H1 (cell line): Measurements from ENCODE around the gene LPP. TPM values are rescaled to one million over a fixed set of nuclear protein-coding genes. Genes with fewer than 3 reads are reported as not detected.
A peak's percentile ranks its signal among the peaks of the same experiment; 100 is the strongest.

Experiments
- CTCF ChIA-PET: fragments of 300-600 bp; sonication (Branson Sonifier 250); formaldehyde crosslinking; loops from one replicate; lab custom pipeline; 2021; ENCODE audit not compliant: partially characterized antibody; lab: Charles Lee
- POLR2A ChIA-PET: fragments of 300-600 bp; sonication (Branson Sonifier 250); formaldehyde crosslinking; loops from one replicate; lab custom pipeline; 2021; ENCODE audit warnings: inconsistent platforms; ENCODE audit not compliant: partially characterized antibody; lab: Charles Lee
- DNase-seq, 2 experiments: peaks; one replicate each; pipeline versions ENCODE4 v3.0.0 to v3.0.0-alpha.2; 2010 to 2022; ENCODE audit warnings: low spot score in 2 of 2, low read depth in 1 of 2, mixed read lengths in 1 of 2
- FAIRE-seq: peaks from 2 replicates; lab custom pipeline; 2011; peaks lifted over from hg19 to GRCh38; lab: Jason Lieb, UNC
- H2AFZ ChIP-seq: 2 replicates; pipeline ENCODE4 v1.8.1; 2012; ENCODE audit warnings: low read length, inconsistent platforms
- H2AK5ac ChIP-seq: 2 replicates; pipeline ENCODE4 v1.6.1; 2013; ENCODE audit warnings: low read depth, low read length
- H2BK120ac ChIP-seq: replicated peaks from 2 replicates; pipeline ENCODE3; 2013; ENCODE audit warnings: low read depth, low read length, inconsistent platforms
- H2BK12ac ChIP-seq: 2 replicates; pipeline ENCODE4 v1.6.1; 2013; ENCODE audit warnings: low read depth, low read length
- H2BK15ac ChIP-seq: 2 replicates; pipeline ENCODE4 v1.6.1; 2013; ENCODE audit warnings: low read length
- H2BK20ac ChIP-seq: 2 replicates; pipeline ENCODE4 v1.6.1; 2013; ENCODE audit warnings: low read length
- H2BK5ac ChIP-seq: 2 replicates; pipeline ENCODE4 v1.6.1; 2013; ENCODE audit warnings: low read depth, low read length
- H3K14ac ChIP-seq: 2 replicates; pipeline ENCODE4 v1.6.1; 2013; ENCODE audit warnings: inconsistent platforms; ENCODE audit not compliant: insufficient read length
- H3K18ac ChIP-seq: 2 replicates; pipeline ENCODE4 v1.6.1; 2013; ENCODE audit warnings: low read length; ENCODE audit errors: extremely low read depth
- H3K23ac ChIP-seq: 2 replicates; pipeline ENCODE4 v1.6.1; 2013; ENCODE audit warnings: inconsistent platforms; ENCODE audit not compliant: insufficient read length
- H3K23me2 ChIP-seq: 2 replicates; pipeline ENCODE4 v1.6.1; 2013; ENCODE audit warnings: low read depth, low read length
- H3K27ac ChIP-seq: 2 replicates; pipeline ENCODE4 v1.6.1; 2011; ENCODE audit warnings: low read depth, low read length, inconsistent platforms
- H3K27me3 ChIP-seq, 4 experiments: replicated peaks in 1 of 4; 1 replicate in 1 of 4; 2 replicates in 3 of 4; pipeline versions ENCODE4 v1.6.1 to v1.8.1; 2011 to 2013; ENCODE audit warnings: low read length in 3 of 4, mild to moderate bottlenecking in 3 of 4, inconsistent platforms in 2 of 4, mixed read lengths in 2 of 4, moderate library complexity in 1 of 4; ENCODE audit not compliant: control insufficient read depth in 3 of 4, insufficient read depth in 3 of 4; ENCODE audit errors: extremely low read depth in 1 of 4
- H3K36me3 ChIP-seq, 4 experiments: 2 replicates each; pipeline versions ENCODE4 v1.6.1 to v1.8.1; 2011 to 2013; ENCODE audit warnings: mild to moderate bottlenecking in 4 of 4, low read length in 3 of 4, moderate library complexity in 2 of 4, control low read depth in 1 of 4, inconsistent platforms in 1 of 4; ENCODE audit not compliant: insufficient read depth in 4 of 4, control insufficient read depth in 2 of 4
- H3K4ac ChIP-seq: replicated peaks from 2 replicates; pipeline ENCODE3; 2013; ENCODE audit warnings: low read length, low read depth, mixed read lengths, inconsistent platforms; ENCODE audit not compliant: insufficient read length
- H3K4me1 ChIP-seq, 4 experiments: replicated peaks in 1 of 4; 1 replicate in 1 of 4; 2 replicates in 3 of 4; pipeline versions ENCODE4 v1.6.1 to v1.8.1; 2011 to 2013; ENCODE audit warnings: low read length in 3 of 4, inconsistent platforms in 2 of 4, mixed read lengths in 1 of 4; ENCODE audit not compliant: insufficient read depth in 4 of 4, control insufficient read depth in 3 of 4
- H3K4me2 ChIP-seq, 2 experiments: 2 replicates each; pipeline versions ENCODE4 v1.6.1 to v1.8.1; 2011 to 2013; ENCODE audit warnings: low read depth in 2 of 2, low read length in 2 of 2, control low read depth in 1 of 2, inconsistent platforms in 1 of 2, mild to moderate bottlenecking in 1 of 2; ENCODE audit not compliant: insufficient read depth in 1 of 2
- H3K4me3 ChIP-seq, 4 experiments: fragments of 200-600, 300-600 bp in 1 of 4; sonication (generic), shearing (Covaris generic), sonication (Bioruptor Twin) in 1 of 4; 2 replicates each; pipeline versions ENCODE4 v1.5.1 to v1.8.1; 2011 to 2016; ENCODE audit warnings: low read length in 4 of 4, low read depth in 3 of 4, control low read depth in 2 of 4, inconsistent platforms in 2 of 4, mild to moderate bottlenecking in 2 of 4, mixed read lengths in 1 of 4, moderate library complexity in 1 of 4; ENCODE audit not compliant: insufficient read depth in 2 of 4; ENCODE audit errors: extremely low read depth in 1 of 4
- H3K56ac ChIP-seq: replicated peaks from 2 replicates; pipeline ENCODE3; 2013; ENCODE audit warnings: low read depth, mild to moderate bottlenecking, mixed read lengths, low read length, inconsistent platforms; ENCODE audit not compliant: insufficient read length
- H3K79me1 ChIP-seq: 2 replicates; pipeline ENCODE4 v1.6.1; 2013; ENCODE audit warnings: low read depth, low read length, control low read depth
- H3K79me2 ChIP-seq, 2 experiments: 2 replicates each; pipeline versions ENCODE4 v1.6.1 to v1.8.1; 2012 to 2013; ENCODE audit warnings: low read length in 2 of 2, mild to moderate bottlenecking in 2 of 2, inconsistent platforms in 1 of 2; ENCODE audit not compliant: insufficient read depth in 2 of 2, control insufficient read depth in 1 of 2
- H3K9ac ChIP-seq, 4 experiments: replicated peaks in 1 of 4; 1 replicate in 1 of 4; 2 replicates in 3 of 4; pipeline versions ENCODE4 v1.6.1 to v1.8.1; 2011 to 2013; ENCODE audit warnings: low read depth in 3 of 4, low read length in 3 of 4, control low read depth in 2 of 4, mild to moderate bottlenecking in 2 of 4, moderate library complexity in 2 of 4, inconsistent platforms in 1 of 4; ENCODE audit errors: extremely low read depth in 1 of 4
- H3K9me3 ChIP-seq, 2 experiments: 2 replicates each; pipeline versions ENCODE4 v1.6.1 to v1.8.1; 2012 to 2013; ENCODE audit warnings: mild to moderate bottlenecking in 2 of 2, moderate library complexity in 2 of 2, control low read depth in 1 of 2, inconsistent platforms in 1 of 2, low read depth in 1 of 2, low read length in 1 of 2, mixed read lengths in 1 of 2; ENCODE audit not compliant: insufficient read depth in 2 of 2
- H4K20me1 ChIP-seq, 2 experiments: replicated peaks in 1 of 2; 2 replicates each; pipeline versions ENCODE3 to v1.8.1; 2011 to 2013; ENCODE audit warnings: inconsistent platforms in 2 of 2, low read length in 2 of 2, mild to moderate bottlenecking in 1 of 2; ENCODE audit not compliant: insufficient read depth in 2 of 2, control insufficient read depth in 1 of 2
- H4K5ac ChIP-seq: 2 replicates; pipeline ENCODE4 v1.6.1; 2013; ENCODE audit warnings: low read length, low read depth, mixed read lengths, inconsistent platforms; ENCODE audit not compliant: insufficient read length
- H4K8ac ChIP-seq: 2 replicates; pipeline ENCODE4 v1.8.0; 2013; ENCODE audit warnings: mild to moderate bottlenecking, moderate library complexity, low read length, inconsistent platforms; ENCODE audit not compliant: insufficient read depth; ENCODE audit errors: extremely low read depth
- H4K91ac ChIP-seq: replicated peaks from 2 replicates; pipeline ENCODE3; 2013; ENCODE audit warnings: low read length, mixed read lengths, inconsistent platforms; ENCODE audit not compliant: insufficient read length
- CHD2 ChIP-seq: IDR thresholded peaks from 2 replicates; pipeline ENCODE4 v1.6.1; 2012; ENCODE audit warnings: low read length, improper control_type of control experiment
- TBP ChIP-seq: IDR thresholded peaks from 2 replicates; pipeline ENCODE4 v1.6.1; 2011; ENCODE audit warnings: low read depth, low read length, improper control_type of control experiment
- WGBS, 2 experiments: shearing (Covaris generic) in 1 of 2; methylation state at CpG; one replicate each; pipeline versions ENCODE4 v1.1.6 to v1.1.7; 2013 to 2015; ENCODE audit warnings: low lambda C conversion rate in 2 of 2, mixed read lengths in 2 of 2, inconsistent platforms in 1 of 2, low coverage in 1 of 2, missing lambda C conversion rate in 1 of 2; ENCODE audit not compliant: insufficient replicate concordance in 2 of 2, insufficient coverage in 1 of 2, insufficient read length in 1 of 2; ENCODE audit errors: extremely low coverage in 1 of 2, missing lambda C conversion rate in 1 of 2; 5-methylcytosine and 5-hydroxymethylcytosine counted together
- polyA plus RNA-seq, 7 experiments: library from polyadenylated mRNA; depleted of rRNA in 3 of 7; stranded (reverse) in 5 of 7; unstranded in 2 of 7; fragments of >200 nt in 5 of 7; fragments of 200-250 nt in 2 of 7; gene quantifications; 1 replicate in 5 of 7; 2 replicates in 1 of 7; 4 replicates in 1 of 7; pipeline versions ENCODE4 v1.2.1 to v1.2.3, GENCODE V29; 2011 to 2013; ENCODE audit warnings: missing spikeins in 2 of 7, mixed read lengths in 2 of 7
- total RNA-seq: library from RNA; stranded (reverse); fragmentation: NEBNext Ultra II Directional; extraction: Animal tissue kit (Norgen Biotek cat#: 25700); gene quantifications from 2 replicates; pipeline ENCODE4 v1.2.1, GENCODE V29; 2021

LPP gene
- total and polyA plus RNA-seq, 2 of the 8 experiments (the other 6 are each of a cell fraction or from before 2014, with no cell fraction given), result 10.0 to 53.3 TPM

- Histone ChIP-seq H2BK5ac (no peak overlapping the region), H3K9ac (no peak overlapping the region), H3K14ac (no peak overlapping the region), H3K4me3 (no peak overlapping the region), H4K91ac (no peak overlapping the region), H4K8ac (no peak overlapping the region), H3K18ac (no peak overlapping the region), H3K9me3 (no peaks in the 10 kb centered on the region), H3K4ac (no peak overlapping the region), H4K5ac (no peak overlapping the region), H2BK120ac (no peak overlapping the region), H3K27me3 (no peaks in the 10 kb centered on the region), H2AK5ac (no peak overlapping the region), H2BK20ac (no peak overlapping the region), H3K79me2 (no peaks in the 10 kb centered on the region), H3K4me1 (0 out of 7 replicates have a peak, but pooled peaks cover 0 to 5% (median 0%) of the 10 kb centered on the region in 4 experiments), H3K36me3 (no peaks in the 10 kb centered on the region), H3K4me2 (no peak overlapping the region), H3K27ac (no peak overlapping the region), H3K23me2 (no peaks in the 10 kb centered on the region), H3K79me1 (no peaks in the 10 kb centered on the region), H2BK15ac (no peak overlapping the region), H4K20me1 (no peaks in the 10 kb centered on the region), H3K56ac (no peak overlapping the region), H3K23ac (peak overlapping the region; percentile 0), H2BK12ac (no peak overlapping the region), H2AFZ (no peak overlapping the region)
- no peak for TF ChIP-seq CHD2
- TF ChIP-seq TBP, result no peak
- 85% methylated on average over 2 of the region's 2 CpGs; no CpG with 5 or more reads in 1 of the 2 experiments for WGBS, 2 experiments
- FAIRE-seq, result no peak
- CTCF ChIA-PET, result interaction anchor here (0.6 to 1.6 kb wide), 8 partner anchors 8 to 1596 kb away, joined by 3 to 8 read pairs (median 3); no protein-coding TSS in a partner anchor
- no peak for DNase-seq
- POLR2A ChIA-PET, result no interaction called here
Observed at GRCh38 chr3:188914552-188914951, 760.6 kb downstream of the LPP start.
